HG03196 (cell line): Measurements from ENCODE around the gene EPRS1.
A peak's percentile ranks its signal among the peaks of the same experiment; 100 is the strongest.
"Not testable (repeated sequence)": the region's sequence is repeated elsewhere in the genome, so short reads cannot be mapped to it uniquely, and the experiment has no call there.

Experiments used
- ATAC-seq: cut with Tn5 transposase; IDR thresholded peaks from one replicate; pipeline ENCODE4 v1.9.1; 2021; ENCODE audit not compliant: unreplicated experiment

EPRS1 gene

DNA sequence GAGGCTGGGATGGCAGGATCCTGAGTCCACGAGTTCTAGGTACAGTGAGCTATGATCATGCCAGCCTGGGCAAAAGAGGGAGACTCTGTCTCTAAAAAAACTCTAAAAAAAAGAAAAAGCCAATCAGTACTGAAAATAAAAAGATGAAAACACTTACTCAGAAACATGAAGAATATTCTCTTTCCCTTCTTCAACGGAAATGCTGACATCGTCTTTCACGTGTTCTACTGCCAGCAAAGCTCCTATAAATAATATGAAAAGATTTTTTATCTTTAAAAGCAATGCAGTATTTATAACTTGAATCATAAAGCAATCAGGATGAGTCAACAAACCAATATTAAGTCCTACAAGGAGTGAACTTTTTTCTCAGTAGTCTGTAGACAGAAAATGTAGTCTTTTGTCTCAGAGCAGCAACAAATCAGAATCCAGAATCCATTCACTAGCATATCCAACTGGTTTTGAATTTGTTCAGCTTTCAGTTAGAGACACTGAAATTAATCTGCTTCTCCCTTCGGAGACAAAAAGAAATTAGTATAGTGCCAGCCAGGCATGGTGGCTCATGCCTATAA is 6.2 kb downstream of the EPRS1 start:
- ATAC-seq, result no peak

DNA sequence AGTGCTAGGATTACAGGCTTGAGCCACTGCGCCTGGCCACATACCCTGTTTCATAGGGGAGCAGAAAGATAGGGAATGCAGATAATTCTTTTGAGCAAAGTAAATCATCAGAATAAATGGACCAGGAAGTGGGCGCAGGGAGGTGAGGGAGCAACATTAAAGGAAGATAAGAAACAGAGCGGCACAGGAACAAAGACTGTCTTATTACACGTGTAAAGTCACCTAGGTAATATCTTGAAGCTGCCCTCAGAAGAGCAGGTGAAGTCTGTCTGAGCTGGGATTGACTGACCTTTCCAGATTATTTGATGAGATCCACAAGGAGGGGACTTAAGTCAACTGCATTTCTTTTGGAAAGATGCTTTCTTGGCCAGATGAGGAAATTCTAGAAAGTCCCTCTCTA is 7.7 kb downstream of the EPRS1 start:
- ATAC-seq, result no peak

DNA sequence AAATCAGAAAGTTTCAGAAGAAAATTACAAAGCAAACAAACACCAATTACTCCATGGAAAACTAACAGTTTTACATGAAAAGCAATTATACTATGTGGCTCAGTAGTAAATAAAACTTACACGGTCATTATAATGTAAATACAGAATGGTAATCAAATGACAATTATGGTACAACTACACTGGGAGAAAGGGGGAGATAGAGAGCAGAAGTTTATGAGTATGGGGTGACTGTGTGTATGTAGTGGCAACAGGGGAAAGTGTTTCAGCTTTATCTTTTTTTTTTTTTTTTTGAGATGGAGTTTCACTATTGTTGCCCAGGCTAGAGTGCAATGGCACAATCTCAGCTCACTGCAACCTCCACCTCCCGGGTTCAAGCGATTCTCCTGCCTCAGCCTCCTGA is 8.5 kb downstream of the EPRS1 start:
- not testable (repeated sequence) for ATAC-seq

DNA sequence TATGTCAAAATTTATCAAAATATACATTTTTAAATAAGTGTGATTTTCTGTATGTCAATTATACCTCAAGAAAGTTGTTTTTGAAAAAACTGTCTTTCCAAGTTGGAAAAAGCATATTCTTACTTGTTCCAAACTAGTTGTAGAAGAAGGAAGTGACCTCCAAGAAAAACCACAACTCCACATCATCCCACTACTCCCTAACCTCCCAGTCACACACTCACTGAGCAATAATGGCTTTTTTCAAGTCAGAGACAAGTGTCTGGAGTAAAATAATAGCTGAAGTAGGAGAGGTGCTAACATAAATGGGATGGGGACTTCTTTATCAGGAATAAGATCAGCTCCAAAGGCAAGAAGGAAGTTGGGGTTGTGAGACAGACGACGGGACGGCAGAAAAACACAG is 13.4 kb downstream of the EPRS1 start:
- ATAC-seq, result no peak

DNA sequence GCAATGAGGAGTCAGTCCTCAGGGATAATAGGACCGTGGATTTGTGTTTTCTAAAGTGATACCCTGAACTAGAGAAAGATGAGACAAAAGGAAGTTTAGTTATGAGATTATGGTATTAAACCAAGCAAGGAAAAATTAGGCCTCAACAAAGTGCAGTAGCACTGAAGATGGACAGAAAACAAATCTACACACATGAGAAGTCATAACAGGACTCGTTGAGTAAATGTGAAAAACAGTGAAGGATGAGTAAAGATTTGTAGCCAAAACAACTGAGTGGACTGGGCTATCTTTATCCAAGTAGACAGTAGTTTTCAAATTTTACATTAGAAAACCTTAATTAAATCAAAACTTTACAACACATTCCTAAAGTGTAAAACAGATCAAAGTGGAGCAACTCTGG is 15.0 kb downstream of the EPRS1 start:
- no peak for ATAC-seq

DNA sequence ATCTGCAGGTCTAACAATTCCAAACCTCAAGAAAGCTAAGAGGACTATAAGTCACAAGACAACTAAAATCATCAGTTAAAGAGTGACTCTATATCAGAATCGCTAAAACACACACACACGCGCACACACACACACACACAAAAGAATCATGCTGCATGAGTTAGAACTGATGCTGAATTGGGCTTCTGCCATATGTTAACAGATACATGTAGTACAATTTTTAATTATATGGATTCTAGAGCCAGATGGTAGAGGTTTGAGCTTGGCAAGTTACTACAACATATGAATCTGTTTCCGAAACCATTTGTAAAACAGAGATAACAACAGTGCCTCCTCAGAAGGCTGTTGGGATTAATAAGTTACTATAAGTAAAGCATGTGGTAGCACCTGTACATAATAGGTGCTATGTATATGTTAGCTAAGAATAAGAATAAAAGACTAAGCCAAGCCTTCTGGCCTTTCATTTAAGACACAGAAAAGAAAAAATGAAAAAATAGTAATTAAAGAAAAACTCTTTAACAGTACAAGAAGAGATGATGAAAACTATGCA is 17.9 kb downstream of the EPRS1 start:
- no peak for ATAC-seq

DNA sequence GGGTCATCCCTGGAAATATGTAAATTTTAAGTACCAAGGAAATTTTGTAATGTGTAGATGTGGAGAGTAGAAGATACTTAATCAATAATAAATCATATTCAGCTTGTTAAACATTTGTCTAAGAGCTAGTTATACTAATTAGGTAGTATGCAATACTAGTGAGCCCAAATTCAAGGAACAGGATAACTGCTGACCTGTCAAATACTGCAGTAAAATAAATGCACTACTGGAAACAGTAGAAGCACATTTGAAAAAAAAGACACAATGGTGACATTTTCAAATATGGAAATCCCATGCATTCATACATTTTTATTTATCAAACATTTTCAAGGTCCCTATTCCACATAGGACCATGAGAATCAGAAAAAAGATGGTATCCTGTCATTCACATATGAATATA is 27.2 kb downstream of the EPRS1 start:
- ATAC-seq, result no peak

DNA sequence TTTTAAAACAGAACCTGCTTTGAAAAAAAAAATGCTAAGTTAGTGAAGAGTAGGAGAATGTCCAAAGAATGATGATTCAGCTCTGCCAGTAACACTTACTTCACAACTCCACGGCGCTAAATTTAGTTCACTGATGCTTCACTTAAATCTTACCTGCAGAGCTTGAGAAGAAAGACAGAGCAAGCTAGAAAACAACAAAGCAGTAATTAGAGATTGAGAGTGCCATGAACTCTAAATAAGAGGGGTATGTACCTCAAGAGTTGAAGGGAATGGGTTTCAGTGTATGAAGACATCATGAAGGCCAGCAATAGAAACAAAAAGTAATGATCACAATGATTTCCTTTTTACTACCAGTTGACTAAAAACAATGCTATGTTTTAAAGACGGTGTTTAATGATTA is 32.8 kb downstream of the EPRS1 start:
- ATAC-seq, result peak; percentile 94

DNA sequence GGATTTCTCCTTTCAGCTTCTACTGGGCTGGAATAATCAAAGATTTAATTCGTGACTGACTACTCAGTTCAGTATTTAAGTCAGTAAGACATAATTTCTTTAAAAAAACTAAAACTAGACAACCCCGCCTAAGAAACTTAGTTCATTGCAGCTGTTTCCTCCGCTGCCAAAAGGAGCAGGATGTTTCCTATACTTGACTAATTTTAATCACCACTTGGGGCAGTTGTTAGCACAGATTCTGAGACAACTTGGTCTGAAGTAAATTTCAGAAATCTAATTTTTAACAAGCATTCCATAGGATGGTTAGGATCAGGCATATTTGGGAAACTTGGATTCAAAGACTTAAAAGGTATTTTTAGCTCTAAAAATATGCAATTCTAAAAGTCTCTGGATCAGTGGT is 34.0 kb downstream of the EPRS1 start:
- ATAC-seq, result no peak

DNA sequence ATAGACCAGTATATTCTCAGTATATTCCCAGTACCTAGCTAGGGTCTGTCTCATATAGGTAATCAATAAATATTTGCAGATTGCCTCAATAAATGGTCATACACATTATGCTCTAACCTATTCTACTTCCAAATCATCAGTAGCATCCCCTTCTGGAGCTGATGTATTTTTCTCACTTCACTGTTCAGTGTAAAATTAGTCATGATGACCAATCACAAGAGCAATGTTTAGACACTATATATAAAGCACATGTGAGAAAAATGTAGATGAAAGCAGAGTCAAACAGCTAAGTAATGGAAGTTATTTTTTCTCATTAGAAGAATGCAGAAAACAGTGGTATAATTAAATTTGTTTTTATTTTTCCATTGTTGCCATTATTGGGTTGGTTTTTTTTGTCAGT is 34.7 kb downstream of the EPRS1 start:
- no peak for ATAC-seq

DNA sequence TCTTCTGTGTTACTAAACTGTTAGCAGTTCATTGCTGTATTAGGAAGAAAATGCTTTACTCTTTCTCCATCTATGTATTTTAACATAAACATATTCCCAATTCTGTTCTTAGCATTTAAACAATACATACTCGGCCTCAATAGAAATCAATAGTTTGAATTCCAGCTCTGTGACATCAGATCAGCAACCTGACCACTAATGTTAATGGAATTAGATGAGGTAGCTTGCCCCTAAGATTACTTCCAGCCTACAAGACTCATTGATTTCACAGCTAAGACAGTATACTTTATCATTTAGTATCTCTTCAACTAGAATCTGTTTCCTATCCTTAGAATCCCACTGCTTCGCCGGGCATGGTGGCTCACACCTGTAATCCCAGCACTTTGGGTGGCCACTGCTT is 38.9 kb downstream of the EPRS1 start:
- no peak for ATAC-seq

DNA sequence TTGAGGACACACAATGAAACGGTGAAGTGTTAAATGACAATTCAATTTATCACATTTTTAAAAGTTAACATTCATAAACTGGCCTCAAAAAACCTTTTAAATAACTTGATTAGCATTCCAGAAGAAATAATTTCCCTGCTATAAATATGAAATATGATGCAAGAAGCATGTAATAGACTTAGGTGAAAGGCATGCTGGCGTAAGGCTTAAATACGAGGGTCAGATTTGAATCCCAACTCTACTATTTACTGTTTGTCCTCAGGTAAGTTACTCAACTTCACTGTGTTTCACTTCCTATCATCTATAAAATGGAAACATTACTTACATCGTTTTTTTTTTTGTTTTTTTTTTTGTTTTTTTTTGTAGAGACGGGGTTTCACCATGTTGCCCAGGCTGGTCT is 40.8 kb downstream of the EPRS1 start:
- ATAC-seq, result no peak

DNA sequence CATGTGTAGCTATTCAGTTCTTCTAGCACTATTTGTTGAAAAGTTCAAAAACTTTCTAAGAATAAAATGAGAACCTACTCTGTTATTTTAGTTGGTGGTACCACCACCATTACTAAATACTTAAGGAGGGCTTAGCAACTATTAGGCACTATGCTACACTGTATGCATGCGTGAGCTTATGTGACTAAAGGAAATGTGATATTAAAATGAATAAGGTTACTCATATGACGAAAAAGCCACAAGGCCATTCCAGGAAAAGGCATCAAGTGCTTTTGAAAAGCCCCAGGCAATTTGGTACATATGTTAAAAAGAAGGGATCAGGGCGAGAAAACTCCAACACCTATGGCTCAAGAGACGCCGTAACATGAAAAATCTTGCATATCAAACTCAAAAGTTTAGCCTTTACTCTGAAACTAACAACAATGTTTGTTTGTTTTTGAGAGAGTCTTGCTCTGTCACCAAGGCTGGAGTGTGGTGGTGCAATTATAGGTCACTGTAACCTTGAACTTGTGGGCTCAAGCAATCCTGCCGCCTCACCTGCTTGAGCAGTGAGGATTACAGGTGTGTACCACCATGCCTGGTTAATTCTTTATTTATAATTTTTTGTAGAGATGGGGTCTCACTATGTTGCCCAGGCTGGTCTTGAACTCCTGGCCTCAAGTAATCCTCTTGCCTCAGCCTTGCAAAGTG is 42.5 kb downstream of the EPRS1 start:
- ATAC-seq, result no peak

DNA sequence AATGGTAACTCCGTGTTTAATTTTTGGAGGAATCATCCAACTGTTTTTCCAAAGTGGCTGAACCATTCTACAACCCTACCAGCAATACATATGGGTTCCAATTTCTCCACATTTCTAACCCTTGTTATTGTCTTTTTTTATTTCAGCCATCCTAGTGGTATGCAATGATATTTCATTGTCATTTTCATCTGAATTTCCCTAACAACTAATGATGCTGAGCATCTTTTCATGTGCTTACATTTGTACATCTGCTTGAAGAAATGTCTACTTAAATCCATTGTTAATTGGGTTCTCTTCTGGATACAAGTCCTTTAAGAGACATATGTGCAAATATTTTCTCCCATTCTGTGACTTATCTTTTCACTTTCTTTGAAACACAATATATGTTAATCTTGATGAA is 43.3 kb downstream of the EPRS1 start:
- no peak for ATAC-seq

DNA sequence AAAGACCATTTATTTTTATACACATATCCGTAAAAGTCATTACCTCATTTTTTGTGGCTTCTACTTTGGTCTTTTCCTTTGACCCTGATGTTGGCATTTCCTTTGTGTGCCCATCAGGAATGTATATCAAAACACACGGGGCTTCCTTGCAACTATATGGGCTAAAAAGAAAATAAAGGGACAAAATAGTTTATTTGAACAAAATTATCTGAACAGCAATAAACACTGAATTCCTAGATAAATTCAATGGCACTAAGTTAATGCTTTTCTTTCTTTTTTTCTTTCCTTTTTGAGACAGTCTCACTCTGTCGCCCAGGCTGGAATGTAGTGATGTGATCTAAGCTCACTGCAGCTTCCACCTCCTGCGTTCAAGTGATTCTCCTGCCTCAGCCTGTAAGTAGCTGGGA is 45.2 kb downstream of the EPRS1 start:
- ATAC-seq, result no peak

DNA sequence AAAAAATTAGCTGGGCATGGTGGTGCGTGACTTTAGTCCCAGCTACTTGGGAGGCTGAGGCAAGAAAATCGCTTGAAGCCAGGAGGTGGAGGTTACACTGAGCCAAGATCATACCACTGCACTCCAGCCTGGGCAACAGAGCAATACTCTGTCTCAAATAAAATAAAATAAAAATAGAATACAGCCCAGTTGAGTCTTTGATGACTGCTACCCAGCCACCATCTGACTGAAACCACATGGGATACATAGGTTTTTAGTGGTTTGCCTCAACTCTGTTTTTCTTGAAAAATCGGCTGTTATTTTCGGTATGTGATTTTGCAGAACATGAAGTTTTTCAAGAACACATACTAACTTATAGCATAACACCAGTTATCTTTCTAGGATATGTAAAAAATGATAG is 46.5 kb downstream of the EPRS1 start:
- ATAC-seq, result no peak
